Erythroblast (primary cell): ENCODE data around the gene SEPTIN10.

ENCODE experiments used
- GATA1 ChIP-seq: IDR thresholded peaks from 2 replicates; pipeline ENCODE4 v1.6.1; 2011; ENCODE audit warnings: low read depth, mild to moderate bottlenecking, control low read depth, low read length, moderate library complexity
- POLR2A ChIP-seq: IDR thresholded peaks from 2 replicates; pipeline ENCODE4 v1.6.1; 2011; ENCODE audit warnings: mild to moderate bottlenecking, low read length

GRCh38 chr2:109659396-109660045 is 45.8 kb upstream of the SEPTIN10 start:
- TF ChIP-seq POLR2A, result no peak
- no peak for TF ChIP-seq GATA1
